ENCODE data around the gene PUM2. TPM values are rescaled to one million over a fixed set of nuclear protein-coding genes. Genes with fewer than 3 reads are reported as not detected.

Gene PUM2
- total and polyA plus RNA-seq, 2 of the 13 experiments (the other 11 are each of a cell fraction or from before 2014, with no cell fraction given): 69.6 to 69.8 TPM

GRCh38 chr2:20350041-20350712 lies 467 bp downstream of the PUM2 start (continued):
- TF ChIP-seq, protein P1, sequence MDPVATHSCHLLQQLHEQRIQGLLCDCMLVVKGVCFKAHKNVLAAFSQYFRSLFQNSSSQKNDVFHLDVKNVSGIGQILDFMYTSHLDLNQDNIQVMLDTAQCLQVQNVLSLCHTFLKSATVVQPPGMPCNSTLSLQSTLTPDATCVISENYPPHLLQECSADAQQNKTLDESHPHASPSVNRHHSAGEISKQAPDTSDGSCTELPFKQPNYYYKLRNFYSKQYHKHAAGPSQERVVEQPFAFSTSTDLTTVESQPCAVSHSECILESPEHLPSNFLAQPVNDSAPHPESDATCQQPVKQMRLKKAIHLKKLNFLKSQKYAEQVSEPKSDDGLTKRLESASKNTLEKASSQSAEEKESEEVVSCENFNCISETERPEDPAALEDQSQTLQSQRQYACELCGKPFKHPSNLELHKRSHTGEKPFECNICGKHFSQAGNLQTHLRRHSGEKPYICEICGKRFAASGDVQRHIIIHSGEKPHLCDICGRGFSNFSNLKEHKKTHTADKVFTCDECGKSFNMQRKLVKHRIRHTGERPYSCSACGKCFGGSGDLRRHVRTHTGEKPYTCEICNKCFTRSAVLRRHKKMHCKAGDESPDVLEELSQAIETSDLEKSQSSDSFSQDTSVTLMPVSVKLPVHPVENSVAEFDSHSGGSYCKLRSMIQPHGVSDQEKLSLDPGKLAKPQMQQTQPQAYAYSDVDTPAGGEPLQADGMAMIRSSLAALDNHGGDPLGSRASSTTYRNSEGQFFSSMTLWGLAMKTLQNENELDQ (CRISPR knock-in tag; IDR thresholded peaks at IDR 0.05; ENCODE audit: borderline replicate concordance): no peak
- TF ChIP-seq ZBTB4 (CRISPR knock-in tag; IDR thresholded peaks at IDR 0.05; ENCODE audit: borderline replicate concordance) (no peak), WIZ (CRISPR knock-in tag; IDR thresholded peaks at IDR 0.05) (no peak), MZF1 (CRISPR knock-in tag; IDR thresholded peaks at IDR 0.05; ENCODE audit: borderline replicate concordance) (no peak), ZKSCAN8 (CRISPR knock-in tag; IDR thresholded peaks at IDR 0.05; ENCODE audit: borderline replicate concordance) (no peak), MAF1 (CRISPR knock-in tag; IDR thresholded peaks at IDR 0.05; ENCODE audit: borderline replicate concordance) (no peak; the same call in 1 of the 2 replicates), MAFF (IDR thresholded peaks at IDR 0.05; ENCODE audit: low read depth, low read length) (no peak), SIN3A (IDR thresholded peaks at IDR 0.05; ENCODE audit: borderline replicate concordance, low read depth, low read length) (peak; percentile 86), CCAR2 (optimal IDR thresholded peaks at IDR 0.05; ENCODE audit: low read depth, low read length) (no peak), TOE1 (CRISPR knock-in tag; IDR thresholded peaks at IDR 0.05) (no peak), ATF5 (CRISPR knock-in tag; IDR thresholded peaks at IDR 0.05; ENCODE audit: low read depth) (no peak; the same call in 1 of the 2 replicates), ARNT2 (CRISPR knock-in tag; IDR thresholded peaks at IDR 0.05; ENCODE audit: low read depth) (no peak; the same call in none of the 2 replicates), RFXAP (CRISPR knock-in tag; IDR thresholded peaks at IDR 0.05; ENCODE audit: borderline replicate concordance) (peak; percentile 80), ZNF607 (CRISPR knock-in tag; IDR thresholded peaks at IDR 0.05; ENCODE audit: borderline replicate concordance) (peak; percentile 1; the same call in 1 of the 2 replicates), ZNF746 (CRISPR knock-in tag; IDR thresholded peaks at IDR 0.05) (no peak), SP4 (CRISPR knock-in tag; IDR thresholded peaks at IDR 0.05) (no peak; the same call in 1 of the 2 replicates), YY1 (IDR thresholded peaks at IDR 0.05; ENCODE audit: insufficient read depth, insufficient replicate concordance, low read depth, low read length) (no peak), ZNF83 (CRISPR knock-in tag; IDR thresholded peaks at IDR 0.05; ENCODE audit: borderline replicate concordance) (0 out of 2 replicates have a peak, but pooled peaks have one; percentile 34)
- TF ChIP-seq, protein P2, sequence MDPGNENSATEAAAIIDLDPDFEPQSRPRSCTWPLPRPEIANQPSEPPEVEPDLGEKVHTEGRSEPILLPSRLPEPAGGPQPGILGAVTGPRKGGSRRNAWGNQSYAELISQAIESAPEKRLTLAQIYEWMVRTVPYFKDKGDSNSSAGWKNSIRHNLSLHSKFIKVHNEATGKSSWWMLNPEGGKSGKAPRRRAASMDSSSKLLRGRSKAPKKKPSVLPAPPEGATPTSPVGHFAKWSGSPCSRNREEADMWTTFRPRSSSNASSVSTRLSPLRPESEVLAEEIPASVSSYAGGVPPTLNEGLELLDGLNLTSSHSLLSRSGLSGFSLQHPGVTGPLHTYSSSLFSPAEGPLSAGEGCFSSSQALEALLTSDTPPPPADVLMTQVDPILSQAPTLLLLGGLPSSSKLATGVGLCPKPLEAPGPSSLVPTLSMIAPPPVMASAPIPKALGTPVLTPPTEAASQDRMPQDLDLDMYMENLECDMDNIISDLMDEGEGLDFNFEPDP (CRISPR knock-in tag; conservative IDR thresholded peaks at IDR 0.05): no peak
- TF ChIP-seq, protein P3, sequence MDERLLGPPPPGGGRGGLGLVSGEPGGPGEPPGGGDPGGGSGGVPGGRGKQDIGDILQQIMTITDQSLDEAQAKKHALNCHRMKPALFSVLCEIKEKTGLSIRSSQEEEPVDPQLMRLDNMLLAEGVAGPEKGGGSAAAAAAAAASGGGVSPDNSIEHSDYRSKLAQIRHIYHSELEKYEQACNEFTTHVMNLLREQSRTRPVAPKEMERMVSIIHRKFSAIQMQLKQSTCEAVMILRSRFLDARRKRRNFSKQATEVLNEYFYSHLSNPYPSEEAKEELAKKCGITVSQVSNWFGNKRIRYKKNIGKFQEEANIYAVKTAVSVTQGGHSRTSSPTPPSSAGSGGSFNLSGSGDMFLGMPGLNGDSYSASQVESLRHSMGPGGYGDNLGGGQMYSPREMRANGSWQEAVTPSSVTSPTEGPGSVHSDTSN (CRISPR knock-in tag; IDR thresholded peaks at IDR 0.05): no peak
